ENCODE data around the gene ATXN1. TPM values are rescaled to one million over a fixed set of nuclear protein-coding genes. Genes with fewer than 3 reads are reported as not detected.

ATXN1 gene
- total and polyA plus RNA-seq, 2 of the 8 experiments (the other 6 are each of a cell fraction or from before 2014, with no cell fraction given) = 1.6 to 4.0 TPM

- Histone ChIP-seq H4K20me1 (replicated peaks in 1 of 2; ENCODE audit: control insufficient read depth in 1 of 2, insufficient read depth in 2 of 2, low read length in 2 of 2) (peaks cover 0 to 2% of the 10 kb centered on the region in 2 experiments), H2BK20ac (ENCODE audit: low read length) (no peak overlapping the region), H2AK5ac (ENCODE audit: low read depth, low read length) (no peak overlapping the region), H3K23me2 (ENCODE audit: low read depth, low read length) (no peaks in the 10 kb centered on the region), H2BK5ac (ENCODE audit: low read depth, low read length) (no peak overlapping the region), H2BK15ac (ENCODE audit: low read length) (no peak overlapping the region), H4K91ac (replicated peaks; ENCODE audit: insufficient read length, low read length) (no peak overlapping the region), H3K56ac (replicated peaks; ENCODE audit: insufficient read length, low read depth, low read length) (no peak overlapping the region), H4K8ac (ENCODE audit: extremely low read depth, insufficient read depth, low read length) (no peak overlapping the region), H2BK120ac (replicated peaks; ENCODE audit: low read depth, low read length) (no peak overlapping the region), H3K27ac (ENCODE audit: low read depth, low read length) (no peak overlapping the region), H3K4ac (replicated peaks; ENCODE audit: insufficient read length, low read depth, low read length) (no peak overlapping the region), H3K27me3 (replicated peaks in 1 of 4; ENCODE audit: control insufficient read depth in 3 of 4, extremely low read depth in 1 of 4, insufficient read depth in 3 of 4, low read length in 3 of 4) (no peaks in the 10 kb centered on the region), H3K14ac (ENCODE audit: insufficient read length) (no peak overlapping the region), H3K9ac (replicated peaks in 1 of 4; ENCODE audit: extremely low read depth in 1 of 4, low read depth in 3 of 4, low read length in 3 of 4) (no peak overlapping the region), H3K79me2 (ENCODE audit: control insufficient read depth in 1 of 2, insufficient read depth in 2 of 2, low read length in 2 of 2) (no peaks in the 10 kb centered on the region), H3K23ac (ENCODE audit: insufficient read length) (no peak overlapping the region), H3K9me3 (ENCODE audit: insufficient read depth in 2 of 2, low read depth in 1 of 2, low read length in 1 of 2) (no peaks in the 10 kb centered on the region; a peak in 1 of 4 replicates), H2AFZ (ENCODE audit: low read length) (no peak overlapping the region), H3K18ac (ENCODE audit: extremely low read depth, low read length) (no peak overlapping the region), H3K4me1 (replicated peaks in 1 of 4; ENCODE audit: control insufficient read depth in 3 of 4, insufficient read depth in 4 of 4, low read length in 3 of 4) (peaks cover 4 to 8% (median 4%) of the 10 kb centered on the region in 4 experiments; a peak in 6 of 7 replicates), H3K4me2 (ENCODE audit: insufficient read depth in 1 of 2, low read depth in 2 of 2, low read length in 2 of 2) (no peak overlapping the region), H2BK12ac (ENCODE audit: low read depth, low read length) (no peak overlapping the region), H3K79me1 (ENCODE audit: low read depth, low read length) (no peaks in the 10 kb centered on the region), H3K4me3 (ENCODE audit: extremely low read depth in 1 of 4, insufficient read depth in 2 of 4, low read depth in 3 of 4, low read length in 4 of 4) (no peak overlapping the region), H3K36me3 (ENCODE audit: control insufficient read depth in 2 of 4, insufficient read depth in 4 of 4, low read length in 3 of 4) (no peaks in the 10 kb centered on the region), H4K5ac (ENCODE audit: insufficient read length, low read depth, low read length) (no peak overlapping the region)
- 93% methylated on average over 28 of the region's 34 CpGs; no CpG with 5 or more reads in 1 of the 2 experiments for WGBS, 2 experiments (ENCODE audit: extremely low coverage in 1 of 2, insufficient coverage in 1 of 2, insufficient read length in 1 of 2, insufficient replicate concordance in 2 of 2, low coverage in 1 of 2, low lambda C conversion rate in 2 of 2, missing lambda C conversion rate in 1 of 2)
- no peak for DNase-seq (ENCODE audit: low read depth in 1 of 2, low spot score in 2 of 2)
- POLR2A ChIA-PET (ENCODE audit: partially characterized antibody) = no interaction called here
- CTCF ChIA-PET (ENCODE audit: partially characterized antibody) = interaction anchor here (0.5 to 2.2 kb wide), 5 partner anchors 10 to 435 kb away, joined by 3 to 9 read pairs (median 5); no protein-coding TSS in a partner anchor
- no peak for FAIRE-seq
- no peak for TF ChIP-seq POU5F1 (IDR thresholded peaks at IDR 0.05; ENCODE audit: low read depth, low read length)
- TF ChIP-seq, protein P1, sequence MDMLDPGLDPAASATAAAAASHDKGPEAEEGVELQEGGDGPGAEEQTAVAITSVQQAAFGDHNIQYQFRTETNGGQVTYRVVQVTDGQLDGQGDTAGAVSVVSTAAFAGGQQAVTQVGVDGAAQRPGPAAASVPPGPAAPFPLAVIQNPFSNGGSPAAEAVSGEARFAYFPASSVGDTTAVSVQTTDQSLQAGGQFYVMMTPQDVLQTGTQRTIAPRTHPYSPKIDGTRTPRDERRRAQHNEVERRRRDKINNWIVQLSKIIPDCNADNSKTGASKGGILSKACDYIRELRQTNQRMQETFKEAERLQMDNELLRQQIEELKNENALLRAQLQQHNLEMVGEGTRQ (IDR thresholded peaks at IDR 0.05; ENCODE audit: low read length) = no peak
- TF ChIP-seq MAX (IDR thresholded peaks at IDR 0.05) = no peak
- TF ChIP-seq POLR2AphosphoS5 (IDR thresholded peaks at IDR 0.05; ENCODE audit: low read depth, low read length) = no peak
- no peak for TF ChIP-seq SIRT6 (IDR thresholded peaks at IDR 0.05; ENCODE audit: low read length)
- TF ChIP-seq SUZ12 (IDR thresholded peaks at IDR 0.05; ENCODE audit: low read length) = no peak
- TF ChIP-seq ZNF274 (IDR thresholded peaks at IDR 0.05; ENCODE audit: borderline replicate concordance, extremely low read depth, low read length) = no peak
- TF ChIP-seq, protein P2, sequence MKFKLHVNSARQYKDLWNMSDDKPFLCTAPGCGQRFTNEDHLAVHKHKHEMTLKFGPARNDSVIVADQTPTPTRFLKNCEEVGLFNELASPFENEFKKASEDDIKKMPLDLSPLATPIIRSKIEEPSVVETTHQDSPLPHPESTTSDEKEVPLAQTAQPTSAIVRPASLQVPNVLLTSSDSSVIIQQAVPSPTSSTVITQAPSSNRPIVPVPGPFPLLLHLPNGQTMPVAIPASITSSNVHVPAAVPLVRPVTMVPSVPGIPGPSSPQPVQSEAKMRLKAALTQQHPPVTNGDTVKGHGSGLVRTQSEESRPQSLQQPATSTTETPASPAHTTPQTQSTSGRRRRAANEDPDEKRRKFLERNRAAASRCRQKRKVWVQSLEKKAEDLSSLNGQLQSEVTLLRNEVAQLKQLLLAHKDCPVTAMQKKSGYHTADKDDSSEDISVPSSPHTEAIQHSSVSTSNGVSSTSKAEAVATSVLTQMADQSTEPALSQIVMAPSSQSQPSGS (IDR thresholded peaks at IDR 0.05; ENCODE audit: low read length) = no peak
- TF ChIP-seq HDAC2 (IDR thresholded peaks at IDR 0.05; ENCODE audit: borderline replicate concordance in 1 of 2, low read depth in 2 of 2, low read length in 2 of 2) = no peak
- no peak for TF ChIP-seq ASH2L (IDR thresholded peaks at IDR 0.05; ENCODE audit: low read length)
- no peak for TF ChIP-seq SP4 (IDR thresholded peaks at IDR 0.05; ENCODE audit: low read length)
Measured at GRCh38 chr6:16327777-16328325, 433.4 kb downstream of the ATXN1 start.
